Measurements from ENCODE around the gene PIK3C2G.

The PIK3C2G gene

DNA sequence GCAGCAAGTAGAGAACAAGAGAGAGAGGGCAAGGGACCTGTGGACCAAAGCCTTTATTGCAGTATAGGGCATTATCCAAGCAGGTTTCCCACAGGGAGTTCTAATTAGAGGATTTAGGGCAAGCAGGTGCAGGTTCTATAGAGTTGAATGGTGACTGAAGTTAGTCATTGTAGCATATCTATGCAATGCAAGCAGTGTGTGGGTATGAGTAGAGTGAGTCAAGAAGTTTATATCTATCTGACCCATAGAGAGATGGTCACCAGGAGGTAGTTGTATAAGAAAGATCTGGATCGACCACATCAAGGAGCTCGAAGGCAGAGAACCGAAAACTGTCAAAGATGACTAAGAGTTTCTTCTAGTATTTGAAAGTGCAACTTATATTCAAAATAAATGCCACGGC lies 309.2 kb downstream of the PIK3C2G start:
- no peaks in the 10 kb centered on the region for H3K27me3 ChIP-seq (ENCODE audit: insufficient read depth, poor library complexity, severe bottlenecking)
- no peak overlapping the region for H3K27ac ChIP-seq (ENCODE audit: poor library complexity, severe bottlenecking)
- H3K4me3 ChIP-seq (ENCODE audit: severe bottlenecking) = no peak overlapping the region
- H3K36me3 ChIP-seq (ENCODE audit: low read depth) = no peaks in the 10 kb centered on the region
- H3K9me3 ChIP-seq (ENCODE audit: severe bottlenecking) = no peaks in the 10 kb centered on the region
- TF ChIP-seq, protein P1, sequence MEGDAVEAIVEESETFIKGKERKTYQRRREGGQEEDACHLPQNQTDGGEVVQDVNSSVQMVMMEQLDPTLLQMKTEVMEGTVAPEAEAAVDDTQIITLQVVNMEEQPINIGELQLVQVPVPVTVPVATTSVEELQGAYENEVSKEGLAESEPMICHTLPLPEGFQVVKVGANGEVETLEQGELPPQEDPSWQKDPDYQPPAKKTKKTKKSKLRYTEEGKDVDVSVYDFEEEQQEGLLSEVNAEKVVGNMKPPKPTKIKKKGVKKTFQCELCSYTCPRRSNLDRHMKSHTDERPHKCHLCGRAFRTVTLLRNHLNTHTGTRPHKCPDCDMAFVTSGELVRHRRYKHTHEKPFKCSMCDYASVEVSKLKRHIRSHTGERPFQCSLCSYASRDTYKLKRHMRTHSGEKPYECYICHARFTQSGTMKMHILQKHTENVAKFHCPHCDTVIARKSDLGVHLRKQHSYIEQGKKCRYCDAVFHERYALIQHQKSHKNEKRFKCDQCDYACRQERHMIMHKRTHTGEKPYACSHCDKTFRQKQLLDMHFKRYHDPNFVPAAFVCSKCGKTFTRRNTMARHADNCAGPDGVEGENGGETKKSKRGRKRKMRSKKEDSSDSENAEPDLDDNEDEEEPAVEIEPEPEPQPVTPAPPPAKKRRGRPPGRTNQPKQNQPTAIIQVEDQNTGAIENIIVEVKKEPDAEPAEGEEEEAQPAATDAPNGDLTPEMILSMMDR (IDR thresholded peaks at IDR 0.05; ENCODE audit: poor library complexity, severe bottlenecking) = no peak
- DNase-seq (ENCODE audit: low spot score) (no peak), ATAC-seq (ENCODE audit: low read depth) (no peak)
- H3K4me1 ChIP-seq (ENCODE audit: insufficient read depth, poor library complexity, severe bottlenecking) = no peaks in the 10 kb centered on the region

DNA sequence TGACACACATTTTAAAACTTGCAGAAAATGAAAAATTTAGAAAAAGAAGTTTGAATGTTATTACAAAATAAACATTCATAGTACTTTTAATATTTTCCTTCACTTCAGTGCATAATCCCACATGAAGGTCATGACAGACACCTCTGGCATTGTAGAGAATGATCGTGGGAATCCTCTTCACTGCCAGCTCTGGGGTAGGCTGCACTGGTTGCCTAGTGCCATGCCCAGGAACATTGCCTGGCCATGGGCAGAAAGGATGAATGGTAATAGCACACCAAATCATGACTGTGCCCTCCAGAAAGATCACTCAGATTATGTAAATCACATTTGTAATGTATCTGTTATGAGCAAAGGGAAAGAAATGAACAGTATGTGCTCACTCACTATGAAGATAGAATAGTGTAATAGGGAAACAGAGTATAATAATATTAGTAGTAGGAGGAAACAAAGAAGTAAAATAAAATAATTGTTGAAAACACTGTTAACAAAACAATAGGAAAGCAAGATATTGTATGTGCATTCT lies 314.8 kb downstream of the PIK3C2G start:
- ATAC-seq (ENCODE audit: low read depth) = peak; percentile 45
- Histone ChIP-seq H3K27ac (ENCODE audit: poor library complexity, severe bottlenecking) (no peak overlapping the region), H3K36me3 (ENCODE audit: low read depth) (no peaks in the 10 kb centered on the region), H3K9me3 (ENCODE audit: severe bottlenecking) (no peaks in the 10 kb centered on the region), H3K27me3 (ENCODE audit: insufficient read depth, poor library complexity, severe bottlenecking) (no peaks in the 10 kb centered on the region), H3K4me1 (ENCODE audit: insufficient read depth, poor library complexity, severe bottlenecking) (no peaks in the 10 kb centered on the region), H3K4me3 (ENCODE audit: severe bottlenecking) (no peak overlapping the region)
- no peak for DNase-seq (ENCODE audit: low spot score)
- TF ChIP-seq, protein P1 (IDR thresholded peaks at IDR 0.05; ENCODE audit: poor library complexity, severe bottlenecking) = no peak

DNA sequence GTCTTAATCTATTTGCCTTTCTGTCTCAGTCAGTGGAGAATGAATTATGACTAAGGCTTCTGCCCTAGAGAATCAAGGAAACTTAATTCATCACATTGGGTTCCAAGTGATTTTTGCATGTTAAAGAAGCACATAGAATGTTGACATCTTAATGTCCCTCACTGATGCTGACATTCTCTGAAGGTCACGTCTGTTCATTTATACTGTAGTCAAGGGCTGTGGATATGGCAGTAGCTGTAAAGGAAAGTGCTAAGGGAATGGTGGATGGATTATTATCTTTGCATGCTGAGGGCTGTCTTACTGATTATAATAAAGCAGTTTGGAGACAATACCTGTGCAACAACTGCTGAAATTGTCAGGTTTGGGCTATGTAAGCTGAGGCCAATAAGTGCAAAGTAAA lies 315.3 kb downstream of the PIK3C2G start:
- ATAC-seq (ENCODE audit: low read depth) (no peak), DNase-seq (ENCODE audit: low spot score) (no peak)
- no peak overlapping the region for H3K4me3 ChIP-seq (ENCODE audit: severe bottlenecking)
- H3K9me3 ChIP-seq (ENCODE audit: severe bottlenecking) = no peaks in the 10 kb centered on the region
- H3K27me3 ChIP-seq (ENCODE audit: insufficient read depth, poor library complexity, severe bottlenecking) = no peaks in the 10 kb centered on the region
- no peaks in the 10 kb centered on the region for H3K36me3 ChIP-seq (ENCODE audit: low read depth)
- H3K27ac ChIP-seq (ENCODE audit: poor library complexity, severe bottlenecking) = no peak overlapping the region
- TF ChIP-seq, protein P1 (IDR thresholded peaks at IDR 0.05; ENCODE audit: poor library complexity, severe bottlenecking) = no peak
- H3K4me1 ChIP-seq (ENCODE audit: insufficient read depth, poor library complexity, severe bottlenecking) = no peaks in the 10 kb centered on the region

DNA sequence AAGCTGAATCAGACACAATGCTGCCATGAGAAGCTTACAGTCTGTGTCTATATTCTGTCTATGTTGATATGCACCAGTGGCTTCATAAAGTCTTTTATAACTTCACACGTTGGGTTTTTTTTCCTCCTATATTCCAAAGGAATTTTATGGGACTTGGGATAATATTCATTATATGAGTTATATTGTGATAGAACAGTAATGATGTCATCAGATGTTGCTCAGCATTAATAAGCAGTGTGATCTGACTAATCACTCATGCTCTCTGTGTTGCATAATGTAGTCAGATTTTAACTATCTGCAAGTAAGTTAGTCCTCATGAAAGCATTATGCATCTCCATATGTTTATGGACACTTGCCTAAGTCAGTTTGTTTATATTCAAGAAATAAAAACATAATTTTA lies 316.9 kb downstream of the PIK3C2G start:
- H3K27ac ChIP-seq (ENCODE audit: poor library complexity, severe bottlenecking) = no peak overlapping the region
- TF ChIP-seq, protein P1 (IDR thresholded peaks at IDR 0.05; ENCODE audit: poor library complexity, severe bottlenecking) = no peak
- no peaks in the 10 kb centered on the region for H3K9me3 ChIP-seq (ENCODE audit: severe bottlenecking)
- ATAC-seq (ENCODE audit: low read depth) (peak; percentile 53; the same call in 1 of the 3 replicates), DNase-seq (ENCODE audit: low spot score) (no peak)
- no peaks in the 10 kb centered on the region for H3K36me3 ChIP-seq (ENCODE audit: low read depth)
- H3K27me3 ChIP-seq (ENCODE audit: insufficient read depth, poor library complexity, severe bottlenecking) = no peaks in the 10 kb centered on the region
- no peaks in the 10 kb centered on the region for H3K4me1 ChIP-seq (ENCODE audit: insufficient read depth, poor library complexity, severe bottlenecking)
- H3K4me3 ChIP-seq (ENCODE audit: severe bottlenecking) = no peak overlapping the region

DNA sequence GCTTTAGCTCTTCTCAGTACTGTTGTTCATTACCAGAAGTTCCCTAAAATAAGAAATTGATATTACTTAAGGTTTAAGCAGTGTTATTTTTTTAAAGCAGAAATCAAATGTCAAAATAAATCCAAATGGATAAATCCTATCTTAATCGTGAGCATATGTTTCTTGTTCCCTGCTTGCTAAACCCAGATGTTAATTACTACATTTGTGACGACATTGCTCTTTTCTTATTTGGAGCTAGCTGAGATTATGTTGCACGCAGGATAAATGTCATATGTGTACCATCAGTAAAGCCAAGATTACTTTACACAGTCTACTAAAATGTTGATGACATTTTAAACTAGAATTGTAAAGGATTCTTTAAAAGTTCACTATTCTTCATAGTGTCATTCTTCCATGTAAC lies 319.0 kb downstream of the PIK3C2G start:
- TF ChIP-seq, protein P1 (IDR thresholded peaks at IDR 0.05; ENCODE audit: poor library complexity, severe bottlenecking) = no peak
- Histone ChIP-seq H3K36me3 (ENCODE audit: low read depth) (no peaks in the 10 kb centered on the region), H3K4me1 (ENCODE audit: insufficient read depth, poor library complexity, severe bottlenecking) (no peaks in the 10 kb centered on the region), H3K4me3 (ENCODE audit: severe bottlenecking) (no peak overlapping the region), H3K27ac (ENCODE audit: poor library complexity, severe bottlenecking) (no peak overlapping the region), H3K9me3 (ENCODE audit: severe bottlenecking) (no peaks in the 10 kb centered on the region), H3K27me3 (ENCODE audit: insufficient read depth, poor library complexity, severe bottlenecking) (no peaks in the 10 kb centered on the region)
- no peak for ATAC-seq (ENCODE audit: low read depth)
- DNase-seq (ENCODE audit: low spot score) = no peak
